ENCODE measurements around the gene SCN1A.

- TF ChIP-seq CTCF (IDR thresholded peaks at IDR 0.05) (no peak), POLR2A (IDR thresholded peaks at IDR 0.05) (no peak)
Measured at GRCh38 chr2:166032361-166032760, 95.5 kb downstream of the SCN1A start.

Measured in vagina (tissue), 2 donors.